Brain microvascular endothelial cell (primary cell): ENCODE data around the gene KIRREL3.

Experiments
- DNase-seq: peaks from one replicate; pipeline ENCODE4 v3.0.0-alpha.2; 2020
- H3K27ac ChIP-seq: fragments of 250-450 bp; sonication (Bioruptor Pico); 2 replicates; pipeline ENCODE4 v1.5.1; 2020; ENCODE audit warnings: mild to moderate bottlenecking, moderate library complexity
- H3K27me3 ChIP-seq: fragments of 250-450 bp; sonication (Bioruptor Pico); replicated peaks from 2 replicates; pipeline ENCODE4 v1.5.1; 2020; ENCODE audit warnings: mild to moderate bottlenecking
- H3K36me3 ChIP-seq: fragments of 250-450 bp; sonication (Bioruptor Pico); replicated peaks from 2 replicates; pipeline ENCODE4 v1.5.1; 2020; ENCODE audit warnings: mild to moderate bottlenecking
- H3K4me3 ChIP-seq: 2 replicates; pipeline ENCODE4 v1.5.1; 2011; ENCODE audit warnings: low read depth, mild to moderate bottlenecking, control low read depth, low read length, moderate library complexity
- in situ Hi-C: cut with HindIII; loops from 2 replicates; pipeline ENCODE4 v1.10.0; 2017; ENCODE audit warnings: low sequenced_read_pairs, low pct_ligation_motif_present
- TF ChIP-seq, protein P1 (sequence below): IDR thresholded peaks from 2 replicates; pipeline ENCODE4 v1.5.1; 2011; ENCODE audit warnings: low read depth, mild to moderate bottlenecking, moderate library complexity, low read length, control low read depth, inconsistent platforms; ENCODE audit errors: missing control alignments

Gene KIRREL3

DNA sequence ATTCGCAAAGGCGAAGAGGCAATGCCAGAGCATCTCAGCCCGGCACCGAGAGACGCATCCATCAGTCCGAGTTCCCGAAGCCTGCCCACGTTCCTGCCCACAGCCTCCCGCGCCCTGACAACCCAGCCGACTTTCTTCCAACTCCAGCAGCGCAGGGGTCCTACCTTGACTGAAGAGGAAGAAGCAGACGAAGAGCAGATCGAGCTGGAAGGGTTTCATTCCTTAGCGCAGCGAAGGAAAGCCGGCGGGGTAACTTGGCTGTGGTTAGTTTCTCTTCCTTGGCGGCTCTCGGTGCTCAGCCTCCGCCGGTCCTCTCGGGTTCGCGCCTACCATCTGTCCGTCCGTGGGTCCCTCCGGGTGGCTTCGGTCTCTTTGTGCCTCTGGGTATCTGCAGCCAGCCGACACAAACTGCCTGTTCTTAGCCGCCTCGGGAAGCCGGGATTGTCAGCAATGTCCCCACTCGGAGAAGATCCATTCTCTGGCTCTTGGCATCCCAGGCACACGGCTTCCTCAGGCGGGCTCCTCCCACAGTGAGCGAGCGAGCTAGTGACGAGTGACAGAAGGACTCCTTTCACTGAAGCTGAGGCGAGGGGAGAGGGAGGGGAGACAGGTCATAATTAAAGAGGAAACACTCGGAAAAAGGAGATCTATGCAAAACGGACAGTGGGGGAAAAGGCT is at the start of gene KIRREL3:
Gene KIRREL3 (minus strand): TSS at position 480 of the 678 bp plus-strand sequence.
- Histone ChIP-seq H3K27me3 (peaks cover 8% of the 10 kb centered on the region), H3K36me3 (no peaks in the 10 kb centered on the region), H3K4me3 (peak within 1 kb of the TSS; percentile 70), H3K27ac (no peak within 1 kb of the TSS)
- DNase-seq: no peak
- in situ Hi-C loops: no loop called here
- TF ChIP-seq, protein P1, sequence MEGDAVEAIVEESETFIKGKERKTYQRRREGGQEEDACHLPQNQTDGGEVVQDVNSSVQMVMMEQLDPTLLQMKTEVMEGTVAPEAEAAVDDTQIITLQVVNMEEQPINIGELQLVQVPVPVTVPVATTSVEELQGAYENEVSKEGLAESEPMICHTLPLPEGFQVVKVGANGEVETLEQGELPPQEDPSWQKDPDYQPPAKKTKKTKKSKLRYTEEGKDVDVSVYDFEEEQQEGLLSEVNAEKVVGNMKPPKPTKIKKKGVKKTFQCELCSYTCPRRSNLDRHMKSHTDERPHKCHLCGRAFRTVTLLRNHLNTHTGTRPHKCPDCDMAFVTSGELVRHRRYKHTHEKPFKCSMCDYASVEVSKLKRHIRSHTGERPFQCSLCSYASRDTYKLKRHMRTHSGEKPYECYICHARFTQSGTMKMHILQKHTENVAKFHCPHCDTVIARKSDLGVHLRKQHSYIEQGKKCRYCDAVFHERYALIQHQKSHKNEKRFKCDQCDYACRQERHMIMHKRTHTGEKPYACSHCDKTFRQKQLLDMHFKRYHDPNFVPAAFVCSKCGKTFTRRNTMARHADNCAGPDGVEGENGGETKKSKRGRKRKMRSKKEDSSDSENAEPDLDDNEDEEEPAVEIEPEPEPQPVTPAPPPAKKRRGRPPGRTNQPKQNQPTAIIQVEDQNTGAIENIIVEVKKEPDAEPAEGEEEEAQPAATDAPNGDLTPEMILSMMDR: no peak

DNA sequence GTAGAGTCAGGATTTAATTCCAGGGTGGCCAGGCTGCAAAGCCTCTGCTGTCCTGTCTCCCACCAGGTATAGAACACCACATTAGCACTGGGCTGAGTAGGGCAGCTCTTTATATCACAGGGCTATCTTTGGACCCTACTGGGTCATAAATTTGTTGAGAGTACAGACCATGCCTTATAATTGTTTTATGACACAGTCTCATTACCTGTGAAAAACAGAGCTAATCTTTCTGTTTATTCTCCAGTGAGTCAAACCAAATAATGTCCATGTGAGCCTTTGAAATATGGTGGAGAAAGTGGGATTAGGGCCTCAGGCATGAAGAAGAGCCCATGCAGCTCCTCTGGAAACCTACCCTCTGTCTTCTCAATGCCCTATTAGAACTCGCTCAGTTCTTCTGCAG is 49.6 kb upstream of the KIRREL3 start:
- TF ChIP-seq, protein P1: no peak
- in situ Hi-C loops: no loop called here
- Histone ChIP-seq H3K27me3 (no peaks in the 10 kb centered on the region), H3K36me3 (no peaks in the 10 kb centered on the region), H3K4me3 (no peak overlapping the region), H3K27ac (no peak overlapping the region)
- no peak for DNase-seq

DNA sequence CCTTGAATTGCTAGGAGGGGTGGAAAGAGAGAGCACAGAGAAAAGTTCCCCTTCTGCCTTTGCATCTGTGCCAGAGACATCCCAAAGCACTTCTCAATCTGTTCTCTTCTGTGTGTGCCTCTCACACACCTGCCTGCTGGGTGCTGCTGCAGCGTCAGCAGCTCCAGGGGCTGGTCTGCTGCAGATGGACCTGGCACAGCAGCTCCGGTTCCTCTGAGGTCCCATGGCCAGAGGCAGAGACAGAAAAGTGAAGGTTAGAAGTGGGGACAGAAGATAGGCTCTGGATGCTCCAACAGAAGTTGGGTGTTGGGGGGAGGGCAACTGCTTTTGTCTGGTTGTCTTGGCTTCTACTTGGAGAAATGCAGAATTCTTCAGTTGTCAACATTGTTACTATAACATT is 48.9 kb upstream of the KIRREL3 start:
- Histone ChIP-seq H3K27ac (no peak overlapping the region), H3K4me3 (no peak overlapping the region), H3K27me3 (no peaks in the 10 kb centered on the region), H3K36me3 (no peaks in the 10 kb centered on the region)
- in situ Hi-C loops: no loop called here
- no peak for DNase-seq
- TF ChIP-seq, protein P1: no peak

DNA sequence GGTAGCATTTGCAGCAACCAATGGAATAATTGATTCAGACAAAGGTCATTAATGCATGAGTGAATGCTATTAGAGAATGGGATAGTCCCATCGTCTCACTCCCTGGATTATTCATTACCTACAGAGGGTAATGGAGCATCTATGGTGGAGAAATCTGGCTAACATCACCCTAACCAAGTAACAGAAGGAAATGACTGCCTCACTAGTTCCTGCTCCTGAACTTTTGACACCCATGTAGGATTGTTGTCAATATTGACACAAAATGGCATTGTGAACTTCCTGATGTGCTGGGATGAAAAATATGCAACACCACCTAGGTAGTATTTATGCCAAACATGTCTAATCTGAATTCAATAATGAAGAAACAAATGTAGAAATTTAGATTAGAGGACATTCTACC is 44.0 kb upstream of the KIRREL3 start:
- Histone ChIP-seq H3K4me3 (no peak overlapping the region), H3K36me3 (no peaks in the 10 kb centered on the region), H3K27me3 (no peaks in the 10 kb centered on the region), H3K27ac (no peak overlapping the region)
- in situ Hi-C loops: no loop called here
- TF ChIP-seq, protein P1: no peak
- no peak for DNase-seq

DNA sequence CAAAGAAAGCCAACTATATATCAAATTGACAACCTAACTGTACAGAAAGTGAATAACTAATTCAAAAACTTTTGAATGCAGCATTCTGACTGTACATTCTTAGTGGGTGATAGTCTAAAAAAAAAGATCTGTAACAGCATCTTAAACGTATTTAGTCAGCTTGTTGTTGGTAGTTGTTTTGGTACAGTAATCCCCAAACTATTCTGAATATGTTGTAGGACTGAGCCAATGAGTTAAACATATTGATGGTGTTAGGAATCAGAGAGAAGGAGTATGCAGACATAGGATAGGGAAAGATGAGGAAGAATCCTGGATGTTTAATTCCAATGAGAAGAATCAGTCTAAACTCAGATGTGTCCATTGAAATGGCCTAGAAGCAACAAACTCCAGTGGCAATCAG is 41.9 kb upstream of the KIRREL3 start:
- TF ChIP-seq, protein P1: no peak
- DNase-seq: no peak

DNA sequence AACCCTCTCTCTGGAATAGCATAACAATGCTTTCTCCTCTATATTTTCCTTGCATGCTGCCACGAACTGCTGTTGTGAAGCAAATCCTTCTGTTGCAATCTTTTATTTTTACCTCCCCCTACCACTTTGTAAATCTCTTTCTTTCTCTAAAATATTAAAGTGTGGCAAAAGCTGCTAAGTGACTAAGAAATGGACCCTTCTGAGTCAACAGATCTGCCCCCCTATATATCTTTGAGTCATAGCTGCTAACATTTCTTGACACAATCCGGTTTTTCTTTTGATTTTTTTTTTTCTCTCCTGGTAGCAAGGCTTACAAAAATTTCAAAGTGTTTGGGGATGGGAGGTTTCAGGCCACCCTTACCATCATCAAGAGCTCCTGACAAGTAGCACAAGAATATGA is 39.0 kb upstream of the KIRREL3 start:
- in situ Hi-C loops: no loop called here
- TF ChIP-seq, protein P1: no peak
- H3K4me3 ChIP-seq: no peak overlapping the region
- no peaks in the 10 kb centered on the region for H3K27me3 ChIP-seq
- DNase-seq: no peak
- H3K36me3 ChIP-seq: no peaks in the 10 kb centered on the region
- H3K27ac ChIP-seq: no peak overlapping the region

More for the DNA sequence above, 41.9 kb upstream of the KIRREL3 start:
- in situ Hi-C loops: no loop called here
- Histone ChIP-seq H3K4me3 (no peak overlapping the region), H3K36me3 (no peaks in the 10 kb centered on the region), H3K27me3 (no peaks in the 10 kb centered on the region), H3K27ac (no peak overlapping the region)
